Mesothelial cell of epicardium (in vitro differentiated cells): Measurements from ENCODE around the gene MAN2B2. TPM values are rescaled to one million over a fixed set of nuclear protein-coding genes. Genes with fewer than 3 reads are reported as not detected.

Experiments
- DNase-seq, 2 experiments: peaks; one replicate each; pipeline ENCODE4 v3.0.0; 2021; ENCODE audit warnings: low spot score in 2 of 2; ENCODE audit not compliant: unreplicated experiment in 2 of 2
- H3K27ac Mint-ChIP-seq: 2 replicates; pipeline ENCODE4 v1.8.0; 2021; ENCODE audit warnings: mixed read lengths
- H3K27me3 Mint-ChIP-seq: 2 replicates; pipeline ENCODE4 v1.8.0; 2021; ENCODE audit warnings: low read depth, mixed read lengths
- H3K36me3 Mint-ChIP-seq: 2 replicates; pipeline ENCODE4 v1.8.0; 2021; ENCODE audit warnings: mixed read lengths
- H3K4me1 Mint-ChIP-seq: 2 replicates; pipeline ENCODE4 v1.8.0; 2021; ENCODE audit warnings: mixed read lengths
- H3K4me3 Mint-ChIP-seq: 2 replicates; pipeline ENCODE4 v1.8.0; 2021; ENCODE audit warnings: mild to moderate bottlenecking, moderate library complexity, mixed read lengths
- H3K9me3 Mint-ChIP-seq: 2 replicates; pipeline ENCODE4 v1.8.0; 2021; ENCODE audit warnings: mixed read lengths
- total RNA-seq: library from RNA; stranded (reverse); gene quantifications from 3 replicates; pipeline ENCODE4 v1.2.1, GENCODE V29; 2021
- TF ChIP-seq, protein P1 (sequence below): fragments of 200-600 bp; sonication (generic); IDR thresholded peaks from one replicate; pipeline ENCODE4 v1.5.0; 2021; ENCODE audit warnings: antibody characterized with exemption; ENCODE audit not compliant: unreplicated experiment

MAN2B2 gene
- total RNA-seq, 1 donor from 2014 or later: 24.0 TPM

GRCh38 chr4:6612961-6613675 is 38.1 kb downstream of the MAN2B2 start:
- H3K4me1 Mint-ChIP-seq: no peaks in the 10 kb centered on the region
- no peak overlapping the region for H3K27ac Mint-ChIP-seq
- no peak for DNase-seq
- H3K4me3 Mint-ChIP-seq: no peak overlapping the region
- H3K9me3 Mint-ChIP-seq: no peaks in the 10 kb centered on the region
- H3K36me3 Mint-ChIP-seq: peaks cover 26% of the 10 kb centered on the region
- TF ChIP-seq, protein P1, sequence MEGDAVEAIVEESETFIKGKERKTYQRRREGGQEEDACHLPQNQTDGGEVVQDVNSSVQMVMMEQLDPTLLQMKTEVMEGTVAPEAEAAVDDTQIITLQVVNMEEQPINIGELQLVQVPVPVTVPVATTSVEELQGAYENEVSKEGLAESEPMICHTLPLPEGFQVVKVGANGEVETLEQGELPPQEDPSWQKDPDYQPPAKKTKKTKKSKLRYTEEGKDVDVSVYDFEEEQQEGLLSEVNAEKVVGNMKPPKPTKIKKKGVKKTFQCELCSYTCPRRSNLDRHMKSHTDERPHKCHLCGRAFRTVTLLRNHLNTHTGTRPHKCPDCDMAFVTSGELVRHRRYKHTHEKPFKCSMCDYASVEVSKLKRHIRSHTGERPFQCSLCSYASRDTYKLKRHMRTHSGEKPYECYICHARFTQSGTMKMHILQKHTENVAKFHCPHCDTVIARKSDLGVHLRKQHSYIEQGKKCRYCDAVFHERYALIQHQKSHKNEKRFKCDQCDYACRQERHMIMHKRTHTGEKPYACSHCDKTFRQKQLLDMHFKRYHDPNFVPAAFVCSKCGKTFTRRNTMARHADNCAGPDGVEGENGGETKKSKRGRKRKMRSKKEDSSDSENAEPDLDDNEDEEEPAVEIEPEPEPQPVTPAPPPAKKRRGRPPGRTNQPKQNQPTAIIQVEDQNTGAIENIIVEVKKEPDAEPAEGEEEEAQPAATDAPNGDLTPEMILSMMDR: no peak
- no peaks in the 10 kb centered on the region for H3K27me3 Mint-ChIP-seq

DNA sequence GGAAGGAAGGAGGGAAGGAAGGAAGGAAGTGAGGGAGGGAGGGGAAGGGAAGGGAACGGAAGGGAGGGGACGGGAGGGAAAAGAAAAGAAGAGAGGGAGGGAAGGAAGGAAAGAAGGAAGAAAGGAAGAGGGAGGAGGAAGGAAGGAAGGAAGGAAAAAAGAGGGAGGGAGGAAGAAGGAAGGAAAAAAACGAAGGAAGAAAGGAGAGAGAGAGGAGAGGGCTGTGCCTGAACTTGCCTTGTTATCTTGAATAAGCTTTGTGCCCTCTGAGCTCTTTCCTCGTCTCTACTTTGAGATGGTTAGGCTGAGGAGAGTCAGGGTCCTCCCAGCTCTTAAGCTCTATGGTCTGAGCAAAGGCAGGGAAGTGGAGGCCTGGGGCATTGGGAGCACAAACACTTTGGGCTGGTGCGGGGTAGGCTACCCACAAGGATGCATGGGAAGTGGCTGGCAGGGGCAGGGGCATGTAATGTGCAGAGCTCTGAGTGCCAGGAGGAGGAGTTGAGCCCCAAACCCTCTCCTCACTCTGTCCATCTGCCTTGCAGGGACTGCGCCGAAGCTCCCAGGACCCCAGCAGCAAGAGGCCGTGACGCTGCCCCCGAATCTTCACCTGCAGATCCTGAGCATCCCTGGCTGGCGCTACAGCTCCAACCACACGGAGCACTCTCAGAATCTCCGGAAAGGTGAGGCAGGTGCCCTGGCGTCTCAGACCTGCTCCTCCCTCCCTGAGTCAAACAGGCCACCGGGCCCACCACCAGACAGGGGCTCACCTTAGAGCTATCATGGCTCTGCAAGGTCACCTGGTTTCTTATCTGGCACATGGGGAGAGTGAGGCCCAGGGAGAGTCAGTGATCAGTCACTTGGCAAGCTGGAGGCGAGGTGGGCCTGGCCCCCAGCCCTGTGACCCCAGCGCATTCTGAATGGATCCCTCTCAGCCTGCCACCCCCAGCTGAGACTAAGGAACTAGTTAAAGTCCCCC is 39.0 kb downstream of the MAN2B2 start:
- Mint-ChIP-seq H3K27me3 (no peaks in the 10 kb centered on the region), H3K4me1 (no peaks in the 10 kb centered on the region), H3K4me3 (no peak overlapping the region), H3K27ac (no peak overlapping the region), H3K36me3 (peaks cover 26% of the 10 kb centered on the region), H3K9me3 (no peaks in the 10 kb centered on the region)
- TF ChIP-seq, protein P1: no peak
- no peak for DNase-seq

DNA sequence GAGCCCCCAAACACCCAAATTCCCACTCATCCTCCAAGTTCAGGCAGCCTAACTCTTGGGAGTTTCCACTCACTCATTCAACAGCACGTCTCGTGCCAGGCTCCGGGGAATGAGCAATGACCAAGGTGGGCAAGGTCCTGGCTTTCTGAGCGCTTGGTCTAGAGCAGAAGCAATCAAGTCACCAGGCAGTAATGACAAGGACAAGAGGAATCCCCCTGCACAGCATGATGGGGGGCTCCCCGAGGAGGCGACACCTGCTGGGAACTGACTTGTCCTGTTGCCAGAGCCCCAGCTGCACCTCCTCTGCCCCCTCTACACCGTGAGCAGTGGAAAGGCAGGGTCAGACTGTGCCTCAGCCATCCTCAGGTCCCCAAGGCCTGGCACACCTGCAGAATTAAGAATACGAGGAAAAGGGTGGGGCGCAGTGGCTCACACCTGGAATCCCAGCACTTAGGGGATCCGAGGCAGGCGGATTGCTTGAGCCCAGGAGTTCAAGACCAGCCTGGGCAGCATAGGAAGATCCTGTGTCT is 39.8 kb downstream of the MAN2B2 start:
- peaks cover 26% of the 10 kb centered on the region for H3K36me3 Mint-ChIP-seq
- TF ChIP-seq, protein P1: no peak
- DNase-seq: no peak
- no peaks in the 10 kb centered on the region for H3K4me1 Mint-ChIP-seq
- no peak overlapping the region for H3K27ac Mint-ChIP-seq
- H3K9me3 Mint-ChIP-seq: no peaks in the 10 kb centered on the region
- no peaks in the 10 kb centered on the region for H3K27me3 Mint-ChIP-seq
- H3K4me3 Mint-ChIP-seq: no peak overlapping the region

- DNase-seq: no peak
- no peaks in the 10 kb centered on the region for H3K4me1 Mint-ChIP-seq
- H3K9me3 Mint-ChIP-seq: no peaks in the 10 kb centered on the region
- TF ChIP-seq, protein P1: no peak
- no peak overlapping the region for H3K27ac Mint-ChIP-seq
- H3K36me3 Mint-ChIP-seq: peaks cover 27% of the 10 kb centered on the region
- H3K27me3 Mint-ChIP-seq: no peaks in the 10 kb centered on the region
- H3K4me3 Mint-ChIP-seq: no peak overlapping the region
Measured at GRCh38 chr4:6616087-6616995, 41.4 kb downstream of the MAN2B2 start.

DNA sequence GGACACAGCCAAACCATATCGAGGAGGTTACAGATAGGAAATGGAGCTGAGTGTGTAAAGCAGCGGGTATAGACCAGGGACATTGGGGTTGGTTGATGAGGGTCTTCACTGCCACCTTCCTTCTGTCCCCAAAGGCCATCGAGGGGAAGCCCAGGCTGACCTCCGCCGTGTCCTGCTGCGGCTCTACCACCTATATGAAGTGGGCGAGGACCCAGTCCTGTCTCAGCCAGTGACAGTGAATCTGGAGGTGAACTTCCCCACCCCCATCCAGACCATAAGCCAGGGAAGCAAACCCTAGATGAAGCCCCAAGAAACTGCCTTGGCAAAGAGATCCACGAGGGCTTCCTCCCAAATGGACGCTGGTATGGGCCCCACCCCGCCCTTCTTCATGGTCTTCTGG is 42.3 kb downstream of the MAN2B2 start:
- H3K9me3 Mint-ChIP-seq: peaks cover 4% of the 10 kb centered on the region
- no peaks in the 10 kb centered on the region for H3K4me1 Mint-ChIP-seq
- peaks cover 27% of the 10 kb centered on the region for H3K36me3 Mint-ChIP-seq
- DNase-seq: no peak
- no peak overlapping the region for H3K27ac Mint-ChIP-seq
- TF ChIP-seq, protein P1: no peak
- H3K27me3 Mint-ChIP-seq: no peaks in the 10 kb centered on the region
- H3K4me3 Mint-ChIP-seq: no peak overlapping the region
